Endothelial cell of umbilical vein (primary cell): ENCODE data around the gene CMIP. TPM values are rescaled to one million over a fixed set of nuclear protein-coding genes. Genes with fewer than 3 reads are reported as not detected.

ENCODE experiments used
- BruUV-seq: library from RNA; stranded (reverse); fragments of 400-500 nt; replicated peaks from 2 replicates; lab custom pipeline; 2021; lab: Mats Ljungman, UMichigan
- CTCF ChIA-PET: fragments of 300-600, 350-600 bp; sonication (Branson Sonifier 250); formaldehyde crosslinking; loops from one replicate; lab custom pipeline; 2021; ENCODE audit warnings: antibody characterized with exemption, inconsistent platforms; lab: Charles Lee
- POLR2A ChIA-PET: fragments of 300-600, 350-600 bp; sonication (Branson Sonifier 250); formaldehyde crosslinking; loops from one replicate; lab custom pipeline; 2021; ENCODE audit warnings: antibody characterized with exemption, inconsistent platforms; lab: Charles Lee
- DNase-seq: peaks from one replicate; pipeline ENCODE4 v3.0.0-alpha.2; 2011; ENCODE audit warnings: low read depth, low spot score
- FAIRE-seq: peaks from 2 replicates; lab custom pipeline; 2011; peaks lifted over from hg19 to GRCh38; lab: Jason Lieb, UNC
- H2AFZ ChIP-seq: 2 replicates; pipeline ENCODE4 v1.6.0; 2012; ENCODE audit warnings: low read depth, low read length, control low read depth, inconsistent platforms
- H3K27ac ChIP-seq: 2 replicates; pipeline ENCODE4 v1.5.1; 2011; ENCODE audit warnings: low read depth, mild to moderate bottlenecking, control low read depth, low read length, moderate library complexity; ENCODE audit not compliant: insufficient read depth
- H3K27me3 ChIP-seq, 2 experiments: 2 replicates each; pipeline versions ENCODE4 v1.6.0 to v1.6.1; 2011; ENCODE audit warnings: low read length in 2 of 2, mixed read lengths in 1 of 2; ENCODE audit not compliant: control insufficient read depth in 2 of 2, insufficient read depth in 2 of 2
- H3K36me3 ChIP-seq, 2 experiments: 2 replicates in 1 of 2; 3 replicates in 1 of 2; pipeline ENCODE4 v1.5.1; 2011; ENCODE audit warnings: low read length in 2 of 2, mild to moderate bottlenecking in 1 of 2, moderate library complexity in 1 of 2; ENCODE audit not compliant: control insufficient read depth in 2 of 2, insufficient read depth in 2 of 2; ENCODE audit errors: extremely low read depth in 1 of 2
- H3K4me1 ChIP-seq: 3 replicates; pipeline ENCODE4 v1.5.1; 2011; ENCODE audit warnings: mild to moderate bottlenecking, low read length; ENCODE audit not compliant: control insufficient read depth, insufficient read depth; ENCODE audit errors: extremely low read depth
- H3K4me2 ChIP-seq: 2 replicates; pipeline ENCODE4 v1.6.1; 2011; ENCODE audit warnings: low read length, control low read depth, mixed read lengths; ENCODE audit not compliant: insufficient read depth
- H3K4me3 ChIP-seq, 3 experiments: fragments of 200-600 bp in 1 of 3; sonication (generic), shearing (Covaris generic) in 1 of 3; replicated peaks in 1 of 3; 2 replicates each; pipeline ENCODE4 v1.5.1; 2011 to 2016; ENCODE audit warnings: control low read depth in 3 of 3, low read length in 3 of 3, mild to moderate bottlenecking in 2 of 3, inconsistent platforms in 1 of 3, low read depth in 1 of 3, moderate library complexity in 1 of 3; ENCODE audit not compliant: insufficient read depth in 1 of 3
- H3K79me2 ChIP-seq: 2 replicates; pipeline ENCODE4 v1.6.0; 2012; ENCODE audit warnings: low read length, inconsistent platforms; ENCODE audit not compliant: control insufficient read depth, insufficient read depth
- H3K9ac ChIP-seq: replicated peaks from 2 replicates; pipeline ENCODE3; 2011; ENCODE audit warnings: low read length, control low read depth; ENCODE audit not compliant: insufficient read depth; ENCODE audit errors: extremely low read depth
- H3K9me1 ChIP-seq: replicated peaks from 3 replicates; pipeline ENCODE4 v1.6.0; 2011; ENCODE audit warnings: mild to moderate bottlenecking, low read length; ENCODE audit not compliant: control insufficient read depth, insufficient read depth; ENCODE audit errors: extremely low read depth
- H3K9me3 ChIP-seq: replicated peaks from 2 replicates; pipeline ENCODE4 v1.5.1; 2012; ENCODE audit warnings: low read length, inconsistent platforms; ENCODE audit not compliant: control insufficient read depth, insufficient read depth
- H4K20me1 ChIP-seq: replicated peaks from 2 replicates; pipeline ENCODE3; 2011; ENCODE audit warnings: mild to moderate bottlenecking, low read length; ENCODE audit not compliant: control insufficient read depth, insufficient read depth; ENCODE audit errors: extremely low read depth
- EZH2 ChIP-seq: IDR thresholded peaks from 2 replicates; pipeline ENCODE4 v1.6.1; 2012; ENCODE audit warnings: borderline replicate concordance, low read depth, mild to moderate bottlenecking, moderate library complexity, low read length, inconsistent platforms; ENCODE audit not compliant: severe bottlenecking
- FOS ChIP-seq: IDR thresholded peaks from 2 replicates; pipeline ENCODE4 v1.6.1; 2011; ENCODE audit warnings: mild to moderate bottlenecking, low read length, moderate library complexity, borderline replicate concordance; ENCODE audit not compliant: insufficient read depth
- GATA2 ChIP-seq: IDR thresholded peaks from 2 replicates; pipeline ENCODE4 v1.7.0; 2011; ENCODE audit warnings: low read depth, mild to moderate bottlenecking, moderate library complexity, mixed read lengths, low read length; ENCODE audit not compliant: insufficient read length, insufficient read depth
- JUN ChIP-seq: IDR thresholded peaks from 2 replicates; pipeline ENCODE4 v1.6.1; 2011; ENCODE audit warnings: borderline replicate concordance, low read depth; ENCODE audit not compliant: insufficient read length, insufficient read depth
- MYC ChIP-seq: IDR thresholded peaks from one replicate; pipeline ENCODE4 v1.6.1; 2011; ENCODE audit warnings: mild to moderate bottlenecking, low read depth, low read length
- POLR2A ChIP-seq: IDR thresholded peaks from 2 replicates; pipeline ENCODE4 v1.6.1; 2012; ENCODE audit warnings: low read depth, mild to moderate bottlenecking, control low read depth, low read length
- POLR2AphosphoS5 ChIP-seq: IDR thresholded peaks from 2 replicates; pipeline ENCODE4 v1.6.1; 2012; ENCODE audit warnings: low read depth, mild to moderate bottlenecking, control low read depth, low read length, moderate library complexity; ENCODE audit not compliant: insufficient read depth
- dilution Hi-C: fragments of 300-500 bp; cut with MboI; formaldehyde crosslinking; loops from one replicate; pipeline ENCODE4 v1.15.0; 2019; ENCODE audit warnings: low sequenced_read_pairs; ENCODE audit not compliant: extremely low pct_ligation_motif_present
- intact Hi-C: fragments of 100-400 bp; cut with micrococcal nuclease; formaldehyde crosslinking; loops from one replicate; pipeline ENCODE4 v1.10.0; 2022
- polyA plus RNA-seq, 4 experiments: library from polyadenylated mRNA; depleted of rRNA in 3 of 4; stranded (reverse) in 3 of 4; unstranded in 1 of 4; fragments of >200 nt; gene quantifications; 2 replicates each; pipeline versions ENCODE4 v1.2.1 to v1.2.3, GENCODE V29; 2011 to 2012; ENCODE audit warnings: missing spikeins in 1 of 4
- total RNA-seq: library from RNA; stranded (reverse); gene quantifications from 2 replicates; pipeline ENCODE4 v1.2.3, GENCODE V29; 2021
- TF ChIP-seq, protein P1 (sequence below): IDR thresholded peaks from 2 replicates; pipeline ENCODE4 v1.6.1; 2011; ENCODE audit not compliant: insufficient read depth, insufficient read length
- TF ChIP-seq, protein P2 (sequence below), 2 donors: IDR thresholded peaks; 1 replicate in 1 of 2; 2 replicates in 1 of 2; pipeline ENCODE4 v1.5.1; 2011; ENCODE audit warnings: low read length in 2 of 2, mild to moderate bottlenecking in 2 of 2, moderate library complexity in 2 of 2, control low read depth in 1 of 2, inconsistent platforms in 1 of 2, low read depth in 1 of 2; ENCODE audit not compliant: insufficient read depth in 1 of 2; ENCODE audit errors: extremely low read depth in 1 of 2

The CMIP gene
- total and polyA plus RNA-seq, 2 donors (not counting 3 experiments of a cell fraction or from before 2014, with no cell fraction given) = 29.0 to 101 TPM

DNA sequence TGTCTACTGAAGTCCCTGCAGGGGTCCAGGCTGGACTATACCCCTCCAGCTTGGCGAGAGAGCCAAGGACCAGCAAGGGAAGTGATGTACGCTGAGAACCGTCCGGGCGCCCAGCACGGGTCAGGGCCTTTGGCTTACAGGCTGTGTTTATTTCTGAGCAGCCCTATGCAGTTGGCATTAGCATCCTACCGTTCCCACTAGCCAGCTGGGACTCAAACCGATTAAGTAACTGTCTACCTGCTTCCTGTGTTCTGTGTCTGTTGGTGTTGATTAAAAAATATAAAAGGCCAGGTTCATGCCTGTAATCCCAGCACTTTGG lies 73.8 kb downstream of the CMIP start:
- Histone ChIP-seq H3K9me1 (no peaks in the 10 kb centered on the region), H4K20me1 (no peaks in the 10 kb centered on the region), H3K4me1 (peaks cover 50% of the 10 kb centered on the region), H3K4me2 (peak overlapping the region; percentile 85), H2AFZ (no peak overlapping the region), H3K27me3 (no peaks in the 10 kb centered on the region), H3K79me2 (peaks cover 45% of the 10 kb centered on the region), H3K27ac (peak overlapping the region; percentile 97), H3K9me3 (no peaks in the 10 kb centered on the region), H3K36me3 (peaks cover 0 to 2% of the 10 kb centered on the region in 2 experiments), H3K4me3 (peak overlapping the region in 1 of 3 experiments; percentile 48), H3K9ac (peak overlapping the region; percentile 83)
- FAIRE-seq = peak; percentile 85
- intact Hi-C loops = loop anchor here (1.0 to 10.0 kb wide), 3 partner anchors 25 to 584 kb away; no protein-coding TSS in a partner anchor
- peak; percentile 82 for DNase-seq
- dilution Hi-C loops = no loop called here
- TF ChIP-seq POLR2AphosphoS5 (no peak), FOS (no peak), GATA2 (no peak)
- BruUV-seq = no TSS peak
- ChIA-PET POLR2A (interaction anchor here (0.7 kb wide), 1 partner anchor 525 kb away, joined by 7 read pairs; no protein-coding TSS in a partner anchor), CTCF (interaction anchor here (1.0 to 1.2 kb wide), 2 partner anchors 105 to 153 kb away, joined by 3 to 4 read pairs; no protein-coding TSS in a partner anchor)

DNA sequence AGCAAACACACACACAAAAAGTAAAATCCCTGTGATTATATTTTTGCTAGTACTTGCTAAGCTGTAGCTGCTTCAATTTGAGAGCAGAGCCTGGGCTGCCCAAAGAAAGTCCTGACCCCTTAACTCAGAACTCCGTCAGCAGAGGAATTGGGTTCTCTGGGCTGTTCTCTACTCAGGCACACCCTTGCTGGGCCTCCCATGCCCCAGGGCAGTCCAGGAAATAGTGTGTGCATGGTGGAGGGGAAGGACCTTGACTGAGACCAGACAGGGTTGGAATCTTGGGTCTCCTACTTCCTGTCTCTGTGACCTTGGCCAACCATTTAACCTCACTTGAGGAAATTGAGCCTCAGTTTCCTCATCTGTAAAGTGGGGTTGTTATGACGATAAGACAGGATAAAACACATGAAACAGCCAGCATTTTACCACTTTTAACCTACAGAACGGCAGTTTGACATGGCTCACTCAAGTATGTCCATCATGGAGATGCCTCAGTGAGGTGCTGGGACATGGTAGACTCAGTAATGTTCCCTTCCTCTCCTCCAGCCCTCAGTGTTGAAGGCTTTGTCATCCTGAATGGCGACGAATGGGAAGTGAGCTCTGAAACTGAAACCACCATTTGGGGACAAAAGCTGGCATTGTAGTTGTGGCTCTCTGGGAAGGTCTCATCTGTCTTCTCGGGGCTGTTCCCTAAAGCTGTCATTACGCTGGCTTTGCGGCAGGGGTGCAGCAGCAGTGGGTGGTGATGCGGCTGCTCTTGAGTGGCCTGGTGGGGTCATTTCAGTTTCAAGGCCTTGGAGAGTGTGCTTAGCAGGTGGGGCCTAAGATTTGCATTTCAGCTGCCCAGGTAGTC lies 74.9 kb downstream of the CMIP start:
- Histone ChIP-seq H3K9me1 (no peaks in the 10 kb centered on the region), H3K36me3 (peaks cover 0 to 8% of the 10 kb centered on the region in 2 experiments), H3K4me3 (no peak overlapping the region), H3K4me1 (peaks cover 39% of the 10 kb centered on the region), H3K79me2 (peaks cover 46% of the 10 kb centered on the region), H3K27ac (peak overlapping the region; percentile 97), H4K20me1 (no peaks in the 10 kb centered on the region), H3K9ac (no peak overlapping the region), H3K9me3 (no peaks in the 10 kb centered on the region), H2AFZ (no peak overlapping the region), H3K27me3 (no peaks in the 10 kb centered on the region), H3K4me2 (peak overlapping the region; percentile 20)
- no peak for TF ChIP-seq POLR2A
- TF ChIP-seq, protein P1, sequence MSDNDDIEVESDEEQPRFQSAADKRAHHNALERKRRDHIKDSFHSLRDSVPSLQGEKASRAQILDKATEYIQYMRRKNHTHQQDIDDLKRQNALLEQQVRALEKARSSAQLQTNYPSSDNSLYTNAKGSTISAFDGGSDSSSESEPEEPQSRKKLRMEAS = no peak
- TF ChIP-seq JUN = no peak
- TF ChIP-seq FOS = no peak
- no peak for TF ChIP-seq MYC
- TF ChIP-seq, protein P2, sequence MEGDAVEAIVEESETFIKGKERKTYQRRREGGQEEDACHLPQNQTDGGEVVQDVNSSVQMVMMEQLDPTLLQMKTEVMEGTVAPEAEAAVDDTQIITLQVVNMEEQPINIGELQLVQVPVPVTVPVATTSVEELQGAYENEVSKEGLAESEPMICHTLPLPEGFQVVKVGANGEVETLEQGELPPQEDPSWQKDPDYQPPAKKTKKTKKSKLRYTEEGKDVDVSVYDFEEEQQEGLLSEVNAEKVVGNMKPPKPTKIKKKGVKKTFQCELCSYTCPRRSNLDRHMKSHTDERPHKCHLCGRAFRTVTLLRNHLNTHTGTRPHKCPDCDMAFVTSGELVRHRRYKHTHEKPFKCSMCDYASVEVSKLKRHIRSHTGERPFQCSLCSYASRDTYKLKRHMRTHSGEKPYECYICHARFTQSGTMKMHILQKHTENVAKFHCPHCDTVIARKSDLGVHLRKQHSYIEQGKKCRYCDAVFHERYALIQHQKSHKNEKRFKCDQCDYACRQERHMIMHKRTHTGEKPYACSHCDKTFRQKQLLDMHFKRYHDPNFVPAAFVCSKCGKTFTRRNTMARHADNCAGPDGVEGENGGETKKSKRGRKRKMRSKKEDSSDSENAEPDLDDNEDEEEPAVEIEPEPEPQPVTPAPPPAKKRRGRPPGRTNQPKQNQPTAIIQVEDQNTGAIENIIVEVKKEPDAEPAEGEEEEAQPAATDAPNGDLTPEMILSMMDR (IDR thresholded peaks at IDR 0.05; ENCODE audit: extremely low read depth in 1 of 2, insufficient read depth in 1 of 2, low read depth in 1 of 2, low read length in 2 of 2) = no peak
- TF ChIP-seq POLR2AphosphoS5 = no peak
- no peak for TF ChIP-seq EZH2
- TF ChIP-seq GATA2 = no peak
- dilution Hi-C loops (no loop called here), intact Hi-C loops (loop anchor here (2.0 to 10.0 kb wide), 2 partner anchors 73 to 585 kb away; no protein-coding TSS in a partner anchor)
- DNase-seq (no peak), FAIRE-seq (peak; percentile 70)
- ChIA-PET POLR2A (interaction anchor here (0.7 kb wide), 1 partner anchor 526 kb away, joined by 7 read pairs; no protein-coding TSS in a partner anchor), CTCF (interaction anchor here (0.7 to 1.0 kb wide), 3 partner anchors 9 to 154 kb away, joined by 3 read pairs; no protein-coding TSS in a partner anchor)
- no TSS peak for BruUV-seq
